Effector CD8-positive, alpha-beta T cell (primary cell): Measurements from ENCODE around the gene HSD17B13.
"Not testable (repeated sequence)": the region's sequence is repeated elsewhere in the genome, so short reads cannot be mapped to it uniquely, and the experiment has no call there.

ENCODE experiments used
- DNase-seq: peaks from one replicate; lab custom pipeline; 2025; lab: John Stamatoyannopoulos, UW
- total RNA-seq, 4 experiments: gene quantifications; one replicate each; lab custom pipeline; 2026; lab: John Stamatoyannopoulos, UW

The HSD17B13 gene
- total RNA-seq: 0 to 0.71 (median 0.09) reads per million in 4 experiments

GRCh38 chr4:87322754-87323153, at the start of gene HSD17B13:
TSS of gene HSD17B13 (minus strand) at chr4:87322882. CDS start at chr4:87322841, 41 bp downstream.
- DNase-seq: no peak

GRCh38 chr4:87370068-87370467, 47.4 kb upstream of the HSD17B13 start:
- DNase-seq: no peak

- no peak for DNase-seq
These were observed 44.0 kb upstream of the HSD17B13 start for GRCh38 chr4:87366521-87367162.

- DNase-seq: no peak
These were observed 42.7 kb upstream of the HSD17B13 start for GRCh38 chr4:87365348-87365747.

GRCh38 chr4:87363552-87363951, 40.9 kb upstream of the HSD17B13 start:
- no peak for DNase-seq

GRCh38 chr4:87360338-87360935, 37.8 kb upstream of the HSD17B13 start:
- DNase-seq: no peak

GRCh38 chr4:87359258-87359657, 36.6 kb upstream of the HSD17B13 start:
- no peak for DNase-seq

GRCh38 chr4:87356832-87357526, 34.3 kb upstream of the HSD17B13 start:
- DNase-seq: no peak

- no peak for DNase-seq
These were observed 31.8 kb upstream of the HSD17B13 start for GRCh38 chr4:87354168-87355102.

- peak; percentile 4 for DNase-seq
These were observed 30.9 kb upstream of the HSD17B13 start for GRCh38 chr4:87353592-87353991.

GRCh38 chr4:87345139-87345538, 22.5 kb upstream of the HSD17B13 start:
- no peak for DNase-seq

- DNase-seq: no peak
These were observed 20.2 kb upstream of the HSD17B13 start for GRCh38 chr4:87342872-87343271.

- DNase-seq: not testable (repeated sequence)
These were observed 19.4 kb upstream of the HSD17B13 start for GRCh38 chr4:87341954-87342635.

GRCh38 chr4:87339440-87339839, 16.8 kb upstream of the HSD17B13 start:
- DNase-seq: no peak

- no peak for DNase-seq
These were observed 14.7 kb upstream of the HSD17B13 start for GRCh38 chr4:87337361-87337760.

- DNase-seq: no peak
These were observed 10.6 kb upstream of the HSD17B13 start for GRCh38 chr4:87333267-87333666.

GRCh38 chr4:87330761-87331160, 8.1 kb upstream of the HSD17B13 start:
- DNase-seq: no peak

GRCh38 chr4:87327136-87327535, 4.5 kb upstream of the HSD17B13 start:
- no peak for DNase-seq

- DNase-seq: no peak
These were observed 3.8 kb upstream of the HSD17B13 start for GRCh38 chr4:87326460-87326859.

- DNase-seq: no peak
These were observed 794 bp downstream of the HSD17B13 start for GRCh38 chr4:87321888-87322287.

GRCh38 chr4:87317527-87317926, 5.2 kb downstream of the HSD17B13 start:
- no peak for DNase-seq
